Dendritic cell treated with granulocyte-macrophage colony-stimulating factor and Interleukin-4, amounts not matched to agents 40 ng/mL and 50 ng/mL, for 4 days (primary cell): ENCODE data around the gene CALR.
"Not testable (repeated sequence)": the region's sequence is repeated elsewhere in the genome, so short reads cannot be mapped to it uniquely, and the experiment has no call there.

Experiments used
- H3K27ac Mint-ChIP-seq: one replicate; pipeline ENCODE4 v1.8.0; 2022; ENCODE audit warnings: mild to moderate bottlenecking, mixed read lengths
- H3K27me3 Mint-ChIP-seq: one replicate; pipeline ENCODE4 v1.8.0; 2022; ENCODE audit warnings: mild to moderate bottlenecking, mixed read lengths
- H3K36me3 Mint-ChIP-seq: one replicate; pipeline ENCODE4 v1.8.0; 2022; ENCODE audit warnings: low read depth, mixed read lengths
- H3K4me1 Mint-ChIP-seq: one replicate; pipeline ENCODE4 v1.8.0; 2022; ENCODE audit warnings: low read depth, mixed read lengths
- H3K4me3 Mint-ChIP-seq: one replicate; pipeline ENCODE4 v1.8.0; 2022; ENCODE audit warnings: mild to moderate bottlenecking, moderate library complexity, mixed read lengths
- H3K9me3 Mint-ChIP-seq: one replicate; pipeline ENCODE4 v1.8.0; 2022; ENCODE audit warnings: mixed read lengths
- intact Hi-C: fragments of 100-400 bp; cut with micrococcal nuclease; formaldehyde crosslinking; loops from one replicate; pipeline ENCODE4 v1.15.0; 2022

Gene CALR

DNA sequence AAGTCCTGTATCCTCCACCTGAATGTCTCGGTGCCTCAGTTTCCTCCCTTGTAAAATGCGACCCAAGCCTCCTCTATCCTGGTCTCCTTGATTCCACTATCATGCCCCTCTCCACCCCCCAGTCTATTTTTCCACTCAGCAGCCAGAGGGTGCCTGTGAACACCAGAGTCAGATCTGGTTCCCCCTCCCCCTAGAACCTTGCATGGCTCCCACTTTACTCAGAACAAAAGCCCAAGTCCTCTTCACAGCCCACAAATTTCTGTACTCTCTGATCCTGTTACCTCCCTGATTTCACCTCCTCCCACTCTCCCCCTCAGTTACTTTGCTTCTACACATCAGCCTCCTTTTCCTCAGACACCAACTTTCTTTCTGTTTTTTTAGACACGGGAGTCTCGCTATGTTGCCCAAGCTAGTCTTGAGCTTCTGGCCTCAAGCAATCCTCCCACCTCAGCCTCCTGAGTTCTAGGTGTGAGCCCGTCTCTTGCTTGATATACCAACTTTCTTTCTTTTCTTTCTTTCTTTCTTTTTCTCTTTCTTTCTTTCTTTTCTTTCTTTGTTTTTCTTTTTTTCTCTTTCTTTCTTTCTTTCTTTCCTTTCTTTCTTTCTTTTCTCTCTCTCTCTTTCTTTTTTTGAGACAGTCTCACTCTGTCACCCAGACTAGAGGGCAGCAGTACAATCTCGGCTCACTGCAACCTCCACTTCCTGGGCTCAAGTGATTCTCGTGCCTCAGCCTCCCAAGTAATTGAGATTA lies 31.8 kb downstream of the CALR start:
- H3K27ac Mint-ChIP-seq = no peak overlapping the region
- H3K4me1 Mint-ChIP-seq = peaks cover 6% of the 10 kb centered on the region
- intact Hi-C loops = no loop called here
- no peaks in the 10 kb centered on the region for H3K36me3 Mint-ChIP-seq
- no peaks in the 10 kb centered on the region for H3K9me3 Mint-ChIP-seq
- peaks cover 5% of the 10 kb centered on the region for H3K27me3 Mint-ChIP-seq
- H3K4me3 Mint-ChIP-seq = no peak overlapping the region

DNA sequence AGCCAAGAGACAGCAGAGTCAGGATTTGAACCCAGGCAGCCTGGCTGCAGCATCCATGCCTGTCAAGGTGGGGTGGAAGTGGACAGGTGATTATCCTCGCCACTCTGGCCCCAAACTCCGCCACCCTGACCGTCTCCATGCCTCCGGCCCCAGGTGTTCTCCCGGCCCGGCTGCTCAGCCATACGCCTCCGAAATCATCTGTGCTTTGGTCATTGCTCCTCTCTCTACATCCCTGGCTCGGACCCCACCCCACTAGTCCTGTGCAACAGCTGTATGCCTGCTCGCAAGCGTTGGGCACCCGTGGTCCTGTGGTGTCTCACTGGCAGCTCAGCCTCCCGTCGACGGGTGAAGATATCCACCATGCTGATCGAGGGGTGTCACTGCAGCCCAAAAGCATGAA lies 34.8 kb downstream of the CALR start:
- Mint-ChIP-seq H3K36me3 (no peaks in the 10 kb centered on the region), H3K4me3 (no peak overlapping the region), H3K4me1 (peaks cover 7% of the 10 kb centered on the region), H3K27ac (no peak overlapping the region), H3K27me3 (peaks cover 7% of the 10 kb centered on the region), H3K9me3 (no peaks in the 10 kb centered on the region)
- intact Hi-C loops = no loop called here

DNA sequence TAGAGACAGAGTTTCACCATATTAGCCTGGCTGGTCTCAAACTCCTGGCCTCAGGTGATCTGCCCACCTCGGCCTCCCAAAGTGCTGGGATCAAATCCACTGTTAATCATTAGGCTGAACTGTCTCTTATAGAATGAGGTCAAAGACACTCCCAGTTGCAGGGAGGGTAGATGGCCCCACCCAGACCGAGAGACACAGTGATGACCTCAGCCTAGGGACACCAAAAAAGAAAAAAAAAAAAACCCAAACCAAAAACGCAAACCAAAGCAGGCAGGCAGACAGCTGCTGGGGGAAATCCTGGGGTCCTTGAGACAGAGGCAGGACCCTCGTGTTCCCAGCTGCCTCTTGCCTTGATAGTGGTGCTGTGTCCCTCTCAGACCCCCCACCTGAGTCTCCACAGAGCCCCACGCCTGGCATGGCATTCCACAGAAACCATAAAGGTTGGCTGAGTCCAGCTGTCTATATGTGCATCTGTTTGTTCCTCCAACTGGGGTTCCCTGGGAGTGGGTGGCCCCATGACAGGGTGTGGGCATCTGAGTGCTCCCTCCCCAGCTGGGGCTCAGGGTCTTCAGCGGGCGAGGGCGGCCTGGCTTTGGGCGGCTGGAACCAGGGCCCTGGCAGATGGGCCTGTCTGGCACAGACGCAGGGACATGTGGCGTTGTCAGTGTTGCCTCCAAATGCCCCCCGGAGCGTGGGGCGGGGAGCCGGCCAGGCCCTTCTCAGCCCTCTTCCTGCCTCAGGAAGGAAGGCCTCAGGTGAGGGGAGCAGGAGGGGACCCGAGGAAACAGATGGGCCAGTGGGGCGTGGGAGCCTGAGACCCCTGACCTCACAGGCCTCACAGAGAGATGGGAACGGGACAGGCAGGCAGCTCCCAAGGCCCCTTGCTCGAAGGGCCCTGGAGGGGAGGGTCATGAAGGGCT lies 36.2 kb downstream of the CALR start:
- intact Hi-C loops = loop anchor here (5.0 kb wide), 2 partner anchors 58 to 288 kb away; no protein-coding TSS in a partner anchor
- Mint-ChIP-seq H3K27me3 (peaks cover 9% of the 10 kb centered on the region), H3K27ac (no peak overlapping the region), H3K4me3 (no peak overlapping the region), H3K36me3 (no peaks in the 10 kb centered on the region), H3K4me1 (peaks cover 7% of the 10 kb centered on the region), H3K9me3 (no peaks in the 10 kb centered on the region)

DNA sequence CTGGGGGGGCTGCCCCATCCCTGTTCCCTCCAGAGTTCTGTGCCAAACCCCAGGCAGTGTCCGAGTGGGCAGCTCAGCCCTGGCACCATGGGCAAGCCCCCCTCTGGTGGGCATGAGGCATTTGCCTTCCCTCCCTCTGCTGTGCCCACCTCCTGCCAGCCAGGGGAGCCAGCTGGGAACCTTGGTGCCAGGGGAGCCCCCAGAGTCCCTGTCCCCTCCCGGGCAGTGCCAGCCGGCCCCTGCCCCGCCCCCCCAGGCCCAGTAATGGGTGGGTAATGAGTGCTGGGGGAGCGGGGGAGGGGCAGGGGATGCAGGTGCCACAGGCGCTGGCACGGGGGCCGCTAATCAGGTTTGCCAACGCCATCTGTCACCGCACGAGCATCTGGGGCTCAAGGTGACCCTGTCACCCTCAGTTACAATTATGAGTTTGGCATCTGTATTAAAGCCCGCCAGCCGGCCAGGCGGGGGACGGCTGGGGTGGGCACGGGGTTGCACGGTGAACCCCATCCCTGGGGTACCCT lies 36.9 kb downstream of the CALR start:
- H3K9me3 Mint-ChIP-seq = no peaks in the 10 kb centered on the region
- H3K36me3 Mint-ChIP-seq = no peaks in the 10 kb centered on the region
- H3K27ac Mint-ChIP-seq = no peak overlapping the region
- H3K4me3 Mint-ChIP-seq = no peak overlapping the region
- peaks cover 7% of the 10 kb centered on the region for H3K4me1 Mint-ChIP-seq
- peaks cover 7% of the 10 kb centered on the region for H3K27me3 Mint-ChIP-seq
- intact Hi-C loops = loop anchor here (5.0 kb wide), 2 partner anchors 57 to 287 kb away; no protein-coding TSS in a partner anchor

DNA sequence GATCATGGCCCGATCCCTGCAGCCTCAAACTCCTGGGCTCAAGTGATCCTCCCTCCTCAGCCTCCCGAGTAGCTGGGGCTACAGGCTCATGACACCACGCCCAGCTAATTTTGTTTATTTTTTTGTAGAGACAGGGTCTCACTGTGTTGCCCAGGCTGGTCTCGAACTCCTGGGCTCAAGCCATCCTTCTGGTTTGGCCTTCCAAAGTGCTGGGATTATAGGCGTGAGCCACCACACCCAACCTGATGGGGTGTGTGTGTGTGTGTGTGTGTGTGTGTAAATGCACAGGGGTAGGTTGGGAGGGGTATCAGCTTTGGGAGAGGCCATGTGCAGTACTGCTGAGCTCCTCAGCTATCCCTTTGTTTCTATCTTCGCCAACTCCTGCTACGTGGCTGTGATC lies 37.7 kb downstream of the CALR start:
- H3K9me3 Mint-ChIP-seq, H3K27me3 Mint-ChIP-seq, H3K4me3 Mint-ChIP-seq, H3K27ac Mint-ChIP-seq, H3K4me1 Mint-ChIP-seq, H3K36me3 Mint-ChIP-seq: not testable (repeated sequence)
- intact Hi-C loops = loop anchor here (5.0 kb wide), 2 partner anchors 56 to 286 kb away; no protein-coding TSS in a partner anchor

DNA sequence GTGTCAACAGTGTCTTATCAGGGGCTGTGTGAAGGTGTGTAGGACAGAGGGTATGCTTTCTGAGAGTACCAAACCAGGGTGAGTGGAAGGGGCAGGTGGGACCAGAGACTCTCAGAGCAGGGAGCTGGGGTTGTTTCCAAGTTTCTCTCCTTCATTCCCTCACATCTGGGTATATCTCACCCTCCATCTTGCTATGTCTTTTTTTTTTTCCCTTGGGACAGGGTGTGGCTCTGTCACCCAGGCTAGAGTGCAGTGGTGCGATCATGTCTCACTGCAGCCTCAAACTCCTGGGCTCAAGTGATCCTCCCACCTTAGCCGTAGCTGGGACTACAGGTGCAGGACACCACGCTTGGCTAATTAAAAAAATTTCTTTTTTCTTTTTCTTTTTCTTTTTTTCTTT lies 41.6 kb downstream of the CALR start:
- no peak overlapping the region for H3K4me3 Mint-ChIP-seq

DNA sequence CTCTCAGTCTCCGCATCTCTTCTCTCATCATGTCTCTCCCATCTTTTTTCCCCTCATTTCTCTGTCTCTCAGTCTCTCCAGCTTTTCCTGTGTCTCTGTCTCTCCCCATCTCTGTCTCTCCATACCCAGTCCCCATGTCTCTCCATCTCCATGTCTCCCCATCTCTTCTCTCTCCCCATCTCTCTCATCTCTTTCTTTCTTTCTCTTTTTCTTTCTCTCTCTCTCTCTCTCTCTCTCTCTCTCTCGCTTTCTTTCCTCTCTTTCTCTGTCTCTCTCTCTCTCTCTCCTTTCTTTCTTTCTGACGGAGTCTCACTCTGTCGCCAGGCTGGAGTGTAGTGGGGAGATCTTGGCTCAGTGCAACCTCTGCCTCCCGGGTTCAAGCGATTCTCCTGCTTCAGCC lies 44.2 kb downstream of the CALR start:
- H3K9me3 Mint-ChIP-seq = no peaks in the 10 kb centered on the region
- peaks cover 12% of the 10 kb centered on the region for H3K27me3 Mint-ChIP-seq
- no peaks in the 10 kb centered on the region for H3K36me3 Mint-ChIP-seq
- intact Hi-C loops = no loop called here
- H3K27ac Mint-ChIP-seq = no peak overlapping the region
- H3K4me3 Mint-ChIP-seq = no peak overlapping the region
- peaks cover 13% of the 10 kb centered on the region for H3K4me1 Mint-ChIP-seq

More for the DNA sequence above, 41.6 kb downstream of the CALR start:
- Mint-ChIP-seq H3K27ac (no peak overlapping the region), H3K9me3 (no peaks in the 10 kb centered on the region), H3K36me3 (no peaks in the 10 kb centered on the region), H3K4me1 (peaks cover 9% of the 10 kb centered on the region), H3K27me3 (peaks cover 9% of the 10 kb centered on the region)
- intact Hi-C loops = loop anchor here (2.0 to 5.0 kb wide), 3 partner anchors 52 to 282 kb away; no protein-coding TSS in a partner anchor

DNA sequence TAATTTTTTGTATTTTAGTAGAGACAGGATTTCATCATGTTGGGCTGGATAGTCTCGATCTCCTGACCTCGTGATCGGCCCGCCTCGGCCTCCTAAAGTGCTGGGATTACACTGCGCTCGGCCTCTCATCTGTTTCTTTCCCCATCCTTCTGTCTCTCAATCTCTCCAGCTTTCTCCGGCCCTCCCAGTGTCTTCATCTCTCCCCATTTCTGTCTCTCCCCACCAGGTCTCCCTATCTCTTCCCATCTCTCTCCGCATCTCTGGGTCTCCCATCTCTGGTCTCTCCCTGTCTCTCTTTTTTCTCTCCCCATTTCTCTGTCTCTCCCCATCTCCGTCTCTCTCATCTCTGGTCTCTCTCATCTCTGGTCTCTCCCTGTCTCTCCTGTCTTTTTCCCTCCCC lies 44.7 kb downstream of the CALR start:
- Mint-ChIP-seq H3K4me3 (no peak overlapping the region), H3K27ac (no peak overlapping the region), H3K27me3 (peaks cover 12% of the 10 kb centered on the region), H3K4me1 (peaks cover 8% of the 10 kb centered on the region), H3K9me3 (no peaks in the 10 kb centered on the region), H3K36me3 (no peaks in the 10 kb centered on the region)
- intact Hi-C loops = no loop called here

DNA sequence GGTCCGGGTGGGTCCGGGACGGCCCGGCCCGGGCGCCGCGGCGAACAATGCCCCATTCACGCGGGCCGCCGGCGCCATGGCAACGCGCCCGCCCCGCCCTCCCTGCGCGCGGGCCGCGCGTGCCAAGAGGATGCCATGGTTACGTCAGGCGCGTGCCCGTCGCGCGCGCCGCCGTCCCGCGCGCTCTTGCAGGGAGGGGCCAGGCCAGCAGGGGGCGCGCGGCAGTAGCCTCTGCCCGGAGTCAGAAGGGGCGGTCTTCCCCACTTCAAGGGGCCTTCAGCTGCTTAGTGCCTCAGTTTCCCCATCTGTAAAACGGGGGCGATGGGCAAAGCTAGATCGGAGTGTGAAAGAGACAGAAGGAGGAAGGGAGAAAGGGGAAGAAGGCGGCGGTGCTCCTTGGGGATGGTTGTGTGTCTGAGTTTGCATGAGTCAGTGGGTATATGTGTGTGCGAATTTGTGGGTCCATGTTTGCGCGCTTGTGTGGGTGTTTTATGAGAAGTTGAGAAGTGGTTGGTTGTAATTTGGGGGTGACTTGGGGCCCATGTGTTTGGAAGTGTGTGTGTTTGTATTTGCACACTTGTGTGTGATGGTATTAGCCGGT lies 45.2 kb downstream of the CALR start:
- Mint-ChIP-seq H3K27me3 (peaks cover 12% of the 10 kb centered on the region), H3K4me1 (peaks cover 8% of the 10 kb centered on the region), H3K36me3 (no peaks in the 10 kb centered on the region), H3K27ac (no peak overlapping the region), H3K4me3 (no peak overlapping the region), H3K9me3 (no peaks in the 10 kb centered on the region)
- intact Hi-C loops = no loop called here

DNA sequence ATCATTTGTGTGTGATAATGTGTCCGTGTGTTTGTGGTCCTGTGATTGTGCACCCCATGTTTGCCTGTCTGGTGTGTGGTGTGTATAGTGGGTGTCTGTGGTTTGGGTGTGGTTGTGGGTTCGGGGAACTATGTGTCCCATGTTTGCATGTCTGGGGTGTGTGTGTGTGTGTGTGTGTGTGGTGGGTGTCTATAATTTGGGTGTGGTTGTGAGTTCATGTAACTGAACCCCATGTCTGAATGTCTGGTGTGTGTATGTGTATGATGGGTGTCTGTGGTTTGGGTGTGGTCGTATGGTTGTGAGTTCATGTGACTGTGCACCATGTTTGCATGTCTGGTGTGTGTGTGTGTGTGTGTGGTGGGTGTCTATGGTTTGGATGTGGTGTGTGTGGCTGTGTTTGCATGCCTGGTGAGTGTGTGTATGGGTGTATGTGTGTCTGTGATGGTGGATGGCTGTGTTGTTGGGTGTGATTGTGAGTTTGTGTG lies 45.8 kb downstream of the CALR start:
- Mint-ChIP-seq H3K27me3 (peaks cover 12% of the 10 kb centered on the region), H3K4me1 (peaks cover 8% of the 10 kb centered on the region), H3K27ac (no peak overlapping the region), H3K9me3 (no peaks in the 10 kb centered on the region), H3K36me3 (no peaks in the 10 kb centered on the region), H3K4me3 (no peak overlapping the region)
- intact Hi-C loops = no loop called here

DNA sequence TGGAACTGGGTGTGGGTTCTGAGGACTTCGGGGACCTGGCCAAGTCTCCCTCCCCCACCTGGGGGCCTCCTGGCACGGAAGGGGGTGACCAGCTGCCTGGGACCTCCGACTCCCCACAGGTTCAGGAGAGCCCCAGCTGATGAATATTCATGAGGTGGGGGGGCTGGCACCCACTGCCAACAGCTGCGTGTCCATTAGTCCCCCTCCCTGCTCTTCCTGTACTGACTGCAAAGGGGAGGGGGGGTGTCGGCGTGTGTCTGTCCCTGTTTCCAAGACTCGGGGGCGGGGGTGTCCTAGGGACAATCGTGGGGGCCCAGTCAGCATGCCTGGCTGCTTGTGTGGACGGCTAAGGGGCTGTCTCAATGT lies 46.3 kb downstream of the CALR start:
- H3K27me3 Mint-ChIP-seq = peaks cover 10% of the 10 kb centered on the region
- H3K9me3 Mint-ChIP-seq = no peaks in the 10 kb centered on the region
- no peak overlapping the region for H3K4me3 Mint-ChIP-seq
- no peaks in the 10 kb centered on the region for H3K36me3 Mint-ChIP-seq
- intact Hi-C loops = no loop called here
- H3K4me1 Mint-ChIP-seq = peaks cover 8% of the 10 kb centered on the region
- no peak overlapping the region for H3K27ac Mint-ChIP-seq

DNA sequence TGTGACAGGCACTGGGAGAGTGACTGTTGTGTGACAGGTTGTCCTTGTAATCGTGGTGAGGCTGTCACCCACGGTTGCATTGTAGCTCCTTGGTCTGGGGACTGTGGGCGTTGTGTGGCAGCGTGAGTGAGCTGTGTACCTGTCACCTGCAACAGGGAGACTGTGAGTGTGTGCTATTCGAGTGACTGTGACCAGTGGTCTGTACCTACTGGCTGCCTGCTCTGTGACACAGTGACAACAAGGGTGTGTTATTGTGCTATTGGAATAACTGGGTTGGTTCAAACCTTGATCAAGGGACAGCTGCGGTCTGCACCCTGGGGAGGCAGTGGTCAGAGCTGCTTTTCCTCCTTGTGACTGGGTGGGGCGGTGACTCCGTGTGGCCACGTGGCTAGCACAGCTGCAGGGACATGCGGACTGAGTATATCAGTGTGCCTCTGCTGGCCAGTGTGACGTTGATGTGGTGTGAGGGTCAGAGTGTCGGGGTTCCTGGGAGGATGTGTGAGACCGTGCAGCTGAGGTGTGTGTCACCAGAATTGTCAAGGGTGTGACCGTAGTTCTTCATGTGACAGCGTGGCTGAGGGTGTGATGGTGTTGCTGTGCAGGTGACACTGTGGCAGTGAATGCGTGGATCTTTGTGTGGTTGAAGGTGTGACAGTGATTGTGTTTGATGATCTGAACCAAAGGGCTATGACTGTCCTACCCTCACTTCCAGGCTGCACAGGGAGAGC lies 46.8 kb downstream of the CALR start:
- Mint-ChIP-seq H3K27me3 (peaks cover 11% of the 10 kb centered on the region), H3K27ac (no peak overlapping the region), H3K4me1 (peaks cover 8% of the 10 kb centered on the region), H3K36me3 (no peaks in the 10 kb centered on the region), H3K4me3 (no peak overlapping the region), H3K9me3 (no peaks in the 10 kb centered on the region)
- intact Hi-C loops = no loop called here

DNA sequence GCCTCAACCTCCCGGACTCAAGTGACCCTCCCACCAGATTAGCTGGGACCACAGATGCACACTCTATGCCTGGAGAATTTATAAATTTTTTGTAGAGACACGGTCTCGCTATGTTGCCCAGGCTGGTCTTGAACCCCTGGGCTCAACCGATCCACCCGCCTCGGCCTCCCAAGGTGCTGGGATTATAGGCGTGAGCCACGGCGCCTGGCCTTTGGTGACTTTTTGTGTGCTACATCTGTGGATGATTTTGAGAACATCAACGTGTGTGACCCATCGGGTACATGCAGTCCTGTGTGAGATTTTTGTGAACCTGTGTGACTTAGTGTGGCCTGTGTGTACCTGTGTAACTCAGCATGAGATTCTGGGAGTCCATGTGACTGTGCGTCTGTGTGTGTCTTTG lies 48.3 kb downstream of the CALR start:
- Mint-ChIP-seq H3K4me3 (no peak overlapping the region), H3K27me3 (peaks cover 8% of the 10 kb centered on the region), H3K4me1 (peaks cover 8% of the 10 kb centered on the region), H3K36me3 (no peaks in the 10 kb centered on the region), H3K27ac (no peak overlapping the region), H3K9me3 (no peaks in the 10 kb centered on the region)
- intact Hi-C loops = no loop called here
